ENCODE results near the gene PKP3. TPM values are rescaled to one million over a fixed set of nuclear protein-coding genes. Genes with fewer than 3 reads are reported as not detected.

Gene PKP3
- total and polyA plus RNA-seq, 9 of the 15 experiments (the other 6 are each of a cell fraction or from before 2014, with no cell fraction given): 0.11 to 110 (median 30.7) TPM

- no peak for TF ChIP-seq LARP7 (IDR thresholded peaks at IDR 0.05)
- no peak for TF ChIP-seq SNRNP70 (optimal IDR thresholded peaks at IDR 0.05; ENCODE audit: low read depth, low read length)
- no peak for TF ChIP-seq SNAPC5 (CRISPR knock-in tag; IDR thresholded peaks at IDR 0.05)
- TF ChIP-seq ZNF12 (CRISPR knock-in tag; IDR thresholded peaks at IDR 0.05): no peak; the same call in 1 of the 2 replicates
- TF ChIP-seq HDGF (IDR thresholded peaks at IDR 0.05): no peak
- peak; percentile 87; the same call in 1 of the 2 replicates for TF ChIP-seq MEF2D (tag; conservative IDR thresholded peaks at IDR 0.05; ENCODE audit: low read depth)
- TF ChIP-seq NCOA6 (IDR thresholded peaks at IDR 0.05): no peak
- TF ChIP-seq ZNF24 (IDR thresholded peaks at IDR 0.05): no peak
- peak; percentile 92 for TF ChIP-seq ZNF197 (CRISPR knock-in tag; IDR thresholded peaks at IDR 0.05; ENCODE audit: low read depth)
- no peak for TF ChIP-seq RBM34 (IDR thresholded peaks at IDR 0.05; ENCODE audit: borderline replicate concordance, insufficient read depth, low read length)
- TF ChIP-seq THRB (CRISPR knock-in tag; conservative IDR thresholded peaks at IDR 0.05): no peak
- TF ChIP-seq, protein P1, sequence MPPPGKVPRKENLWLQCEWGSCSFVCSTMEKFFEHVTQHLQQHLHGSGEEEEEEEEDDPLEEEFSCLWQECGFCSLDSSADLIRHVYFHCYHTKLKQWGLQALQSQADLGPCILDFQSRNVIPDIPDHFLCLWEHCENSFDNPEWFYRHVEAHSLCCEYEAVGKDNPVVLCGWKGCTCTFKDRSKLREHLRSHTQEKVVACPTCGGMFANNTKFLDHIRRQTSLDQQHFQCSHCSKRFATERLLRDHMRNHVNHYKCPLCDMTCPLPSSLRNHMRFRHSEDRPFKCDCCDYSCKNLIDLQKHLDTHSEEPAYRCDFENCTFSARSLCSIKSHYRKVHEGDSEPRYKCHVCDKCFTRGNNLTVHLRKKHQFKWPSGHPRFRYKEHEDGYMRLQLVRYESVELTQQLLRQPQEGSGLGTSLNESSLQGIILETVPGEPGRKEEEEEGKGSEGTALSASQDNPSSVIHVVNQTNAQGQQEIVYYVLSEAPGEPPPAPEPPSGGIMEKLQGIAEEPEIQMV (tag; conservative IDR thresholded peaks at IDR 0.05; ENCODE audit: low read depth): peak; percentile 72; the same call in 1 of the 2 replicates
- TF ChIP-seq, protein P2, sequence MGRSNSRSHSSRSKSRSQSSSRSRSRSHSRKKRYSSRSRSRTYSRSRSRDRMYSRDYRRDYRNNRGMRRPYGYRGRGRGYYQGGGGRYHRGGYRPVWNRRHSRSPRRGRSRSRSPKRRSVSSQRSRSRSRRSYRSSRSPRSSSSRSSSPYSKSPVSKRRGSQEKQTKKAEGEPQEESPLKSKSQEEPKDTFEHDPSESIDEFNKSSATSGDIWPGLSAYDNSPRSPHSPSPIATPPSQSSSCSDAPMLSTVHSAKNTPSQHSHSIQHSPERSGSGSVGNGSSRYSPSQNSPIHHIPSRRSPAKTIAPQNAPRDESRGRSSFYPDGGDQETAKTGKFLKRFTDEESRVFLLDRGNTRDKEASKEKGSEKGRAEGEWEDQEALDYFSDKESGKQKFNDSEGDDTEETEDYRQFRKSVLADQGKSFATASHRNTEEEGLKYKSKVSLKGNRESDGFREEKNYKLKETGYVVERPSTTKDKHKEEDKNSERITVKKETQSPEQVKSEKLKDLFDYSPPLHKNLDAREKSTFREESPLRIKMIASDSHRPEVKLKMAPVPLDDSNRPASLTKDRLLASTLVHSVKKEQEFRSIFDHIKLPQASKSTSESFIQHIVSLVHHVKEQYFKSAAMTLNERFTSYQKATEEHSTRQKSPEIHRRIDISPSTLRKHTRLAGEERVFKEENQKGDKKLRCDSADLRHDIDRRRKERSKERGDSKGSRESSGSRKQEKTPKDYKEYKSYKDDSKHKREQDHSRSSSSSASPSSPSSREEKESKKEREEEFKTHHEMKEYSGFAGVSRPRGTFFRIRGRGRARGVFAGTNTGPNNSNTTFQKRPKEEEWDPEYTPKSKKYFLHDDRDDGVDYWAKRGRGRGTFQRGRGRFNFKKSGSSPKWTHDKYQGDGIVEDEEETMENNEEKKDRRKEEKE (IDR thresholded peaks at IDR 0.05; ENCODE audit: borderline replicate concordance in 1 of 2, control insufficient read depth in 1 of 2, low read depth in 2 of 2, low read length in 1 of 2): no peak
- no peak for TF ChIP-seq GTF2B (IDR thresholded peaks at IDR 0.05; ENCODE audit: extremely low read depth, insufficient read length)
- TF ChIP-seq PRDM10 (IDR thresholded peaks at IDR 0.05; ENCODE audit: partially characterized antibody): peak; percentile 81
- peak; percentile 93 for TF ChIP-seq PHB (CRISPR knock-in tag; IDR thresholded peaks at IDR 0.05)
These were observed 38.2 kb upstream of the PKP3 start (continued) for GRCh38 chr11:355581-356458.

All from K562 (cell line).